Inflammatory macrophage treated with lipopolysaccharide for 4 hours (primary cell): ENCODE data around the gene ABLIM1.
A peak's percentile ranks its signal among the peaks of the same experiment; 100 is the strongest.

Experiments used
- DNase-seq: peaks from one replicate; pipeline ENCODE4 v3.0.0-alpha.2; 2020

Gene ABLIM1

GRCh38 chr10:114679552-114679951 is 21.5 kb upstream of the ABLIM1 start:
- DNase-seq: peak; percentile 16

DNA sequence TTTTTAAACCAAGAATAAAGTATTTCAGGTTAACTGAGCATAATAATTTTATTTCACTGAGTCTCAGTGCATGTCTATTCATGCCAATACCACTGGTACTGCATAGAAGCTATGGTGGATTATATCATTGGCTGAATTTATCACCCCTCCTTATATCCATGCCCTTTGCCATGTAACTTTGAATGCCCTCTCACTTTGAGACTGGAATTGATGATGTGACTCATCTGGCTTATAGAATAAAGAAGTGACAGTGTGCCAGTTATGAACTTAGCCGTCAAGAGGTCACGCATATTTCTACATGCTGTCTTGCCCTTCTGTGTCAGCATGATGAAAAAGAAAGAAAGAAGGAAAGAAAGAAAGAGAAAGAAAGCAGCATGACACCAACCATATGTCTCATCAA is 20.7 kb upstream of the ABLIM1 start:
- DNase-seq: peak; percentile 59

DNA sequence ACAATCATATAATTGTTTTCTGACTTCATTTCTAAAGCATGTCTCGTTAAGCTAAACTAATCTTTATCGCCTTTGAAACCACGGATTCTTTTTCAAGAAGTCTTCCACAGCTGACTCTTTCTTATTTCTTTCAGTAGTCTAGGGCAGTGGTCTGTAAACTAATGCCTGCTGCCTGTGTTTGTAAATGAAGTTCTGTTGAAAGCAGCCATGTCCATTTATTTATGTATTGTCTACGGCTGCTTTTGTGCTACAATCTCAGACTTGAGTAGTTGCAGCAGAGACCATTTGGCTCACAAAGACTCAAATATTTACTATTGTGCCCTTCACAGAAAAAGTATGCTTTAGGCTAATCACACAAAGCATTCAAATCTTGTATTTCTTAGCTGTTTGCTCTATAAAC is 20.3 kb upstream of the ABLIM1 start:
- DNase-seq: no peak

DNA sequence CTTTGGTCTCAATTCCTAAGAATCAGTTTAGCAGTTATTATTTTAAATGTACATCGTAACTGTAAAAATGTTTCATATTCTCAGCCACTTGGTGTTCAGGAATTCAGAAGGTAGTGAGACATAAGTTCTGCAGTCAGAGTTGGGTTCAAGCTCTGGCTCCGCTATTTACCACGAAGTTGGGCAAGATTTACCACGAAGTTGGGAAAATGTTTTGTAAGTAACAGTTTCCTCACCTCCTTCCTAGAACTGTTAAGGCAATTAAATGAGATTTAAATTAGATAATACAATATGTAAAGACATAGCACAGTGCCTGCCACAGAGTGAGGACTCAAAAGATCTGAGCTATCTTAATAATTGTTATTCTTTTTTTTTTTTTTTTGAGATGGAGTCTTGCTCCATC is 16.3 kb upstream of the ABLIM1 start:
- peak; percentile 50 for DNase-seq

DNA sequence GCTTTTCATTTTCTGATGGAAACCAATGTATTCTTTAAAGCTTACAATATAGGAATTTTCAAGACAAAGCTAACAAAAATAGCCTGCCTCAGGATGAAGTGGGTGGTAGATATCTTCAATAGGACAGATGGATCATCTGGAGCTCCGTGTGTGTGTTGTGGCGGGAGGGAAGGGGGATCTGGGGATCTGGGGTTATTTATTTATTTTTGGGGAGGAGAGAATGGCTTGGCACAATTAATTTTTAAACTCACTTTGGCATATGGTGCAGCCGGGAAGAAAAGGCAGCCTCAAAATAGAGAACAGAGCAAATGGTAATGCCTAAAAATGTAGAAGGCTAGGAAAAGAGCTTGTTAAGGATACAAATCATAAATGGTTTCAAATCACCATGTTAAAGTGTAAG is 11.6 kb upstream of the ABLIM1 start:
- DNase-seq: no peak

- no peak for DNase-seq
Observed at GRCh38 chr10:114668375-114669080, 10.5 kb upstream of the ABLIM1 start.

GRCh38 chr10:114665873-114666272 is 7.8 kb upstream of the ABLIM1 start:
- no peak for DNase-seq

- DNase-seq: no peak
Observed at GRCh38 chr10:114665406-114665805, 7.3 kb upstream of the ABLIM1 start.

DNA sequence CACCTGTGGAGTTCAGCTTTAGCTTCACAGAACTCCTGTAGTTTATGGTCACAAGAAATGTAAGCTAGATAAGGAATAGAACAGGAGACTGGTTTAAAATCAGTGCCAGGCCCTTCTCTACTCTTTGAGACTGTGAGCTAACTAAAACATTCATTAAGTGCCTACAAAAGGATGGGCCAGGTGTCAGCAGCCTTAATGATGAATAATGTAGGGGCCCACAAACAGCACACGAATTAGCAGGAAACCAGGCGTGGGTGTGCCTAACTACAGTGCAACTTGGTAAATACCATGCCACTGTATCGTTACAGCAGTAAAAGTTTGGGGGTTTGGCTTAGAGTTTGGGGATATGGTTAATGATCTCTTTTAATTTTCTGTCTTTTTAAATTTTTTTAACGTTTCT is 6.1 kb upstream of the ABLIM1 start:
- no peak for DNase-seq

GRCh38 chr10:114663626-114664025 is 5.6 kb upstream of the ABLIM1 start:
- no peak for DNase-seq

- no peak for DNase-seq
Observed at GRCh38 chr10:114662646-114663217, 4.7 kb upstream of the ABLIM1 start.

DNA sequence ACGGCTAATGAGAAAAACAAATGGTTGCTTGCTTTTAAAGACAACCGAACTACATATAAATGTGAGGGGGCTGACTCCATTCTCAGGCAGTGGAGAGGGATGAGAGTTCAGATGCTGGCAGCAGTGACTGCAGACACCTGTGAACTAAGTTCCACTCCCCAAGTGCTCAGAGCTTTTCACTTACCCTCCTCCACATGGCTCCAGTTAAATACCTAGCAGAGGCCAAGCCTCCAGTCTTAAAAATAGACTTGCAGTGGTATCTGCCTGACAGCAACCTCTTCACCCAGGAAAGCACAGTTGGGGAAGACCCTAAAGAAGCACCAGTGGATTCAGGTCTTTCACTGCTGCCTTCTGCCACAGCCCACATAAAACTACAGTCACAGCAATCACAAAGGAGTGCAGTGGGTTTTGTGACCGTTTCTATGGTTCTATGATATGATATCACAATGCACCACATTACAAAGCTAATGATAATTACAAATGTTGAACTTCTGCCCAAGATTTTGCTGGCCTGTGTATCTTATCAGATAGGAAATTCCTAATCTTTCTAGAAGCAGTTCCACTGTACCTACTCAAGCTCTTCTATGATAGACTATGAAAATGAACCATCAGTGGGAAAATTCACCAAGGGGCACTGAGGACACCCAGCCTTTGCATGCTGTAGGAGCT is 3.3 kb upstream of the ABLIM1 start:
- no peak for DNase-seq

GRCh38 chr10:114655671-114656070 is 2.4 kb downstream of the ABLIM1 start:
- DNase-seq: no peak

DNA sequence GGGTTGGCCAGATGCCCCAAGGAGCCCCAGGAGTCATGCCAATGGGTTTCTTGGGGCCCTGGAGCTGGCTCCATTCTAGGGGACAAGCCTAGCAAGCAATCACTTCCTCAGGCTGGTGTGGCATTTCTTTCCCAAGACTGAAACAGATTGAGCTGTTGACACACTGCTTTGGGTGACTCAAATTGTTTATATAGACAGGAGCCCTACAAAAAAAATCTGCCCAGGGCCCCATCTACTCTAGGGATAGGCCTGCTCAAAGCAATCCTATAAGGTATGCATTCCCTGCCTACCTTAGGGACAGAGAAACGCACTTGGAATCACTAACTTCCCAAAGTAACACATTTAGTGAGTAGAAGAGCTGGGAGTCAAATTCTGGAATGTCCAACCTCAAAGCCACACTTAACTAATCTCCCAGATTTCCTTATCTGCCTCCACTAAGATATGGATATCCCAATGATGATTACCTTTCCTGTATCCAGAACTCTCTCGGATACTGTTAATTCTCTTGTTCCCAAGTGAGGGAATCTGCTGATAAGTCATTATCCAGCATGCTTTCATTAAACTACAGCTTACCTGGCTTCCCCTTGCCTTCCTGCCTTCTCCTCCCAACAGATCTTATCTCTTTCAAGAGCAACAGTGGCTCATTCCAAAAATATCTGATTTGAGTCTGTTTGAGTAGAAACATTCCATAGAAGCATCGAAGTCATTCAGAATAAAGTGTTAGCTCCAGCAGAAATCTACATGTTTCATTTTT is 3.1 kb downstream of the ABLIM1 start:
- no peak for DNase-seq

GRCh38 chr10:114653926-114654325 is 4.1 kb downstream of the ABLIM1 start:
- no peak for DNase-seq

DNA sequence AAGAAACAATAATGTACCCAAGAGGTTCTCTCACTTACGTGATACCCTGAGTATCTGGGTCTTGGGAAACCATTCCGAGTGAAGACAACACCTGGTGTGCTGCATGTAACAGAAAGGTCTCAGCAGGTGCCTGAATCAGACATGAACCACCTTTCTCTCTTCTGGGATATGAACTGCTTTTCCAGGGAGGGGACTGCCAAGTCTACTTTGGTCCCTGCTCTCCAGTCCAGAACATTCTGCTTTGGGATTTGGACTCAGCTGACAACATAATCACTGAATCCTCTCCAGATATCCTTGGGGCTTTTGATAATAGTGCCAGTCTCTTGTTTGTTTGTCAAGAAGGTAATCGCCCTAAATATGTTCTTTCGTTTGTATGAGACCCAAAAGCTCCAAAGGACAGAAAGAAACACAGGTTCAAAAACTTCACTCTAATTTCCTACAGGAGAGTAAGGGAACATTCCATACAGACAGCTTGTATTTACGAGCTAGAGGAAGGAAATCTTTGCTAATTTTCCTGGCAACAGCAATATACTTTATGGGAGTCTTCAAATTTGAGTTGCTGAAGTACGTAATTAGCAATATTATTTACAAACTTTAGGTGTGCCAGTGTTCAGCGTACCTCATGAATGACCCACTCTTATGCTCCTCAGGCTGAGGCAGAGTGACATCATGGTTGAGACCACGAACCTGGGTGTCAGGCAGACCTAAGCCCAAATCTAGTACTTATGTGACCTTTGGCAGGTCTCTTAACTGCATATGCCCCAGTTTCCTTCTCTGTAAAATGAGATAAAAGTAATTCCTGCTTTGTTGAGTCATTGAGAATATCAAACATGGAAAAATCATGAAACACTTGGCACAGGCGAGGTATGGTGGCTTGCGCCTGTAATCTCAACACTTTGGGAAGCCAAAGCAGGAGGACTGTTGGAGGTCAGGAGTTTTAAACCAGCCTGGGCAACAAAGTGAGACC is 5.4 kb downstream of the ABLIM1 start:
- no peak for DNase-seq

GRCh38 chr10:114650831-114651230 is 7.2 kb downstream of the ABLIM1 start:
- DNase-seq: no peak

DNA sequence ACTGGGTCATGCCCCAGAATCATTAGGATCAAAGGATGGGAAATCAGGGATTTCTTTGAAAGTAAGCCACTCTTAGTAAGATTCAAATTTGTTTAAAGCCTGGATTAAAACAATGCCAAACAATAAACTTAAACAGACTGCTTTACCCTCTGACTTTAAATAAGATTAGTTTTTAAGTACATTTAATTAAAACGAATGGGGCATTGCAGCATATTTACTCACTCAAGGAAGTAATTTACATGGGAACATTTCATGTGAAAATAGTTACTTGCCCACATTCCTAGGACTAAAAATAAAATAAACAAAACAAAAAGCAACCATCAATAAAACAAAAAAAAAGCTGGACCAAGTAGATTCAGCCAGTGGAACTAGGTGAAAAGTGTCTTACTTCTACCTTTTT is 7.8 kb downstream of the ABLIM1 start:
- no peak for DNase-seq

- DNase-seq: no peak
Observed at GRCh38 chr10:114649217-114649903, 8.7 kb downstream of the ABLIM1 start.

DNA sequence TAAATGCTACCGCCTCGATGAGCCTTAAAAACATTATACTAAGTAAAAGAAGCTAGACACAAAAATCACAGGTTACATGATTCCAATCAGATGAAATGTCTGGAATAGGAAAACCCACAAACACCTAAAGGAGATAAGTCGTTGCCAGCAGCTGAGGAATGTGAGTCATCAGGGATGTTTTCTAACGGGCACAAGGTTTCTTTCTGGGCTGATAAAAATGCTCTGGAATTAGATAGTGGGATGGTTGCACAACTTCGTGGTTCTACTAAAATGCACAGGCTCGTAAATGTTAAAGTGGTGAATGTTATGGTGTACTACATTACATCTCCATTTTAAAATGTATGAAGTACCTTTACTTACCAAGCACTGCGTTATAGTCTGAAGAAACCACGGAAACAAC is 9.7 kb downstream of the ABLIM1 start:
- DNase-seq: no peak

GRCh38 chr10:114647545-114648138 is 10.4 kb downstream of the ABLIM1 start:
- DNase-seq: no peak
